Superior temporal gyrus (tissue), 1 donor: ENCODE measurements around the gene AAMP.
"Not testable (repeated sequence)": the region's sequence is repeated elsewhere in the genome, so short reads cannot be mapped to it uniquely, and the experiment has no call there.

Experiments
- DNase-seq: peaks from one replicate; pipeline ENCODE4 v3.0.0-alpha.2; 2016; ENCODE audit errors: extremely low spot score

The AAMP gene

DNA sequence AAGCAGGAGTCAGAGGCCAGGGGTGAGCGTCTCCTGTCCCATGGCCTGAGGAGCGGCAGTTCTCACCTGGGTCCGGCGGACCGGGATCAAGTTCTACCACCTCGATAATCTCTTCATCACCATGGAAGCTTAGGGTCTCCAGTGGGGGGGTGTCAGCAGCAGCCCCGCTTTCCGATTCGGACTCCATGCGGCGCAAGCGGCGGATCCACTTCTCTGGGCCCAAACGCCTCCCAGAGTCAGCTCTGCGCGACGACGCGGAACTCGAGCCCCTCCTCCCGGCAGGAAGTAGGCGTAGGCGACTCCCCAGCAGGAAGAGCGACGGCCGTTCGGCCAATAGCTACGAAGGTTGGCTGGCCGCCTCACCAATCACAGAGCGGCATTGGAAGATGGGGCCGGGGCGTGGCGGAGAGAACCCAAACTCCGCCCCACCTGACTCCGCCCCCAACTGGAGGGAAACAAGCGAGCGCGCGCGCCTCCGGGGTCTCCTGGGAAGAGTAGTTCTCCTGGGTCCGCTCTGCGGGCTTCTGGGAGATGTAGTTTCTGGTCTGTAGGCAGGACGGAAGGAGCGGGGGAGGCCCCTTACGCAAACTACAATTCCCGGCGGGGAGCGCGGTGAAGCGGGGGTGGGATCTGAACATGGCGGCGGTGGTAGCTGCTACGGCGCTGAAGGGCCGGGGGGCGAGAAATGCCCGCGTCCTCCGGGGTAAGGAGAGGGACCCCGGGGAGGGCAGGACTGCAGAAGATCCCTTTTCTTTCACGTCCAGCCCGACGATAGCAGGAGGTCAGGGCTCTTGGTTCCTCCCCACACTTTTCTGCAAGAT, at the start of gene AAMP, which contains the start of gene PNKD:
AAMP (minus strand) TSS at position 238 of the 821 bp plus-strand sequence; CDS start at position 187, 51 bp downstream.
PNKD (plus strand) TSS at position 620 of the 821 bp plus-strand sequence; CDS start at position 637, 17 bp downstream.
- peak; percentile 100 for DNase-seq

GRCh38 chr2:218318241-218318640, 48.3 kb upstream of the AAMP start:
- DNase-seq, result no peak

DNA sequence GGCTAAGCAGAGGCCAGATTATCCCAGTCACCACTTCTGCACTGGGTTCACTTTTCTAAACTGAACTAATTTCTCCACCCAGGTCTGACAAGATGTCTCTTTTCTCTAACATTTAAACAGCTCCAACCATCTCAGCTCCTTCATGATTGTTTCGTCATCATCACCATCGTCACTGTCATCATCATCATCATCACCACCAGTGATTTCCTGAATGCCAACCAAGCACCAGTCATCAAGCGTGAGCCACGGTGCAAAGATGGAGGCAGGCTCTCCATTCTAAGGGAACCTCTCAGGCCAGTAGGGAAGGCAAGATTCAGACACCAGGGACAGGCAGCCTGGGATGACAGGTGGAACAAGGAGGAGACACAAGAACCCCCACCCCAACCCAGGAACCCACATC, 47.9 kb upstream of the AAMP start:
- DNase-seq, result no peak

GRCh38 chr2:218317303-218317630, 47.3 kb upstream of the AAMP start:
- no peak for DNase-seq

GRCh38 chr2:218315397-218315796, 45.5 kb upstream of the AAMP start:
- DNase-seq, result no peak

GRCh38 chr2:218314764-218315163, 44.8 kb upstream of the AAMP start:
- DNase-seq, result not testable (repeated sequence)

DNA sequence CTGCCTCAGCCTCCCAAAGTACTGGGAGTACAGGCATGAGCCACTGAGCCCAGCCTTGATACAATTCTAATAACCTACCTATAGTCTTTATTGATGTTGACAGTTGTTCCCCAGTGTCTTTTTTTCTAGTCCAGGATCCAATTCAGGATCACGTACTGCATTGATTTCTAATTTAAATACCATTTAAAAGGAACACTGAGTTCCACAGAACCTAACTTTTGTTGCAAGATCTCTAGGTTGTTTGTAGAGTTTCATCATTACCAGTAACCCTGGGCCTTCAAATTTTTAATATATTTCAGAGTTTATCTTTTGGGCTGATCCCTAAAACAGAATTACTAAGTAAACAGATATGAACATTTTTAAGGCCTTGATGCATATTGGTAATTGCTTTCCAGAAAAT, 43.4 kb upstream of the AAMP start:
- no peak for DNase-seq

DNA sequence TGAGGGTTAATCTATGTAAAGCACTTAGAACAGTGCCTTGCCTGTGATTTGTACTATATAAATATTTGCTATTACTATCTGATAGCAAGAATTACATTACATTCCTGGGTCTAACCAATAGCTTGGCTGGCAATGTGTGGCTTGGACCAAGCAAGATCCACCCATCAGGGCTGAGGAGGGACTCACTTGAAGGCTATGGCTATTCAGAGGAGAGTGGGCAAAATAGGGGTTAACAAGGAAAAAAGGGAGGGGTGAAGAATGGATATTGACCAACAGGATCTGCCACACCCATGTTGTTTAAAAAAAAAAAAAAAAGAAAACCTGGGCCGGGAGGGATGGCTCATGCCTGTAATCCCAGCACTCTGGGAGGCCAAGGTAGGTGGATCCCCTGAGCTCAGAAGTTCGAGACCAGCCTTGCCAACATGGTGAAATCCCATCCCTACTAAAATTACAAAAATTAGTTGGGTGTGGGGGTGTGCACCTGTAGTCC, 42.4 kb upstream of the AAMP start:
- DNase-seq, result no peak

DNA sequence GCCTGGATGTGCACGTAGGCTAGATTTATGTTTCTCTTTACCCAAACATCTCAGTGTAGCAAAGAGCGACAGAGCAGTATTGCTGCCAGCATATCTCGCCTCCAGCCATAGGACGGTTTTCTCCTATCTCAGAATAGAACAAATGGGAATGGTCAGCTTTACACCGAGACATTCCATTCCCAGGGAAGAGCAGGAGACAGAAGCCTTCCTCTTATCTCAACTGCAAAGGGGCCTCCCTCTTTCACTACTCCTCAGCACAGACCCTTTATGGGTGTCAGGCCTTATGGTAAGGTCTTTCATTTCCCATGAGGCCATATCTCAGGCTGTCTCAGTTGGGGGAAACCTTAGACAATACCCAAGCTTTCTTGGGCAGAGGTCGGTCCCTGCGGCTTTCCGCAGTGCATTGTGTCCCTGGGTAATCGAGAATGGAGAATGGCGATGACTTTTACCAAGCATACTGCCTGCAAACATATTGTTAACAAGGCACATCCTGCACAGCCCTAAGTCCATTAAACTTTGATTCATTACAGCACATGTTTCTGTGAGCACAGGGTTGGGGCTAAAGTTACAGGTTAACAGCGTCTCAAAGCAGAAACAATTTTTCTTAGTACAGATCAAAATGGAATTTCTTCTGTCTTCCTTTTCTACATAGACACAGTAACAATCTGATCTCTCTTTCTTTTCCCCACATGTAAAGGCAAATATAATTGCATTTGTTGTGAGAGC, 41.8 kb upstream of the AAMP start:
- DNase-seq, result not testable (repeated sequence)

GRCh38 chr2:218310853-218311540, 41.1 kb upstream of the AAMP start:
- no peak for DNase-seq

DNA sequence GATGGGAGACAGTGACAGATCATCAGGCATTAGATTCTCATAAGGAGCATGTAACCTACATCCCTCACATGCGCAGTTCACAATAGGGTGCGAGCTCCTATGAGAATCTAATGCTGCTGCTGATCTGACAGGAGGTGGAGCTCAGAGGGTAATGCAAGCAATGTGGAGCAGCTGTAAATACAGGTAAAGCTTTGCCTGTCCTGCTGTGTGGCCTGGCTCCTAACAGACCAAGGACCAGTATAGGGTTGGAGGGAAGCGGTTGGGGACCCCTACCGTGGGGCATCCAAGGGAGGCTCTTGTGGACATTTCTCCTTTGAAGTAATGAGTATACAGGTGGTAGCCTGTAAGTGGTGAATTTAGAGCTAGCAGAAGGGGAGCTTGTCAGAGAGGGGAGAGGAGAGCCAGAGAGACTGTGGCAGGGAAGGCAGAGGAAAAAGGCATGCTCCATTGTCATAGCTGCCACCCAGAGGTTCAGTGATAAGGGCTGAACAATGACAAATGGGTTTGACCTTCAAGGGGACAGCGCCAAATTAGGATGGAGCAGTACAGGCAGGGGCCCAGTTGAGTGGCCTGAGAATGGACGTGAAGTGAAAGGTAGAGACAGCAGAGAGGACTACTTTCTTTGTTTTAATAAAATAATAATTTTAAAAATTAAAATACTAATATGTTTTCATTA, 37.6 kb upstream of the AAMP start:
- DNase-seq, result no peak

GRCh38 chr2:218306184-218306920, 36.4 kb upstream of the AAMP start:
- DNase-seq, result no peak

- DNase-seq, result no peak
Measured at GRCh38 chr2:218305383-218305782, 35.4 kb upstream of the AAMP start.

GRCh38 chr2:218301176-218301819, 31.4 kb upstream of the AAMP start:
- peak; percentile 97 for DNase-seq

DNA sequence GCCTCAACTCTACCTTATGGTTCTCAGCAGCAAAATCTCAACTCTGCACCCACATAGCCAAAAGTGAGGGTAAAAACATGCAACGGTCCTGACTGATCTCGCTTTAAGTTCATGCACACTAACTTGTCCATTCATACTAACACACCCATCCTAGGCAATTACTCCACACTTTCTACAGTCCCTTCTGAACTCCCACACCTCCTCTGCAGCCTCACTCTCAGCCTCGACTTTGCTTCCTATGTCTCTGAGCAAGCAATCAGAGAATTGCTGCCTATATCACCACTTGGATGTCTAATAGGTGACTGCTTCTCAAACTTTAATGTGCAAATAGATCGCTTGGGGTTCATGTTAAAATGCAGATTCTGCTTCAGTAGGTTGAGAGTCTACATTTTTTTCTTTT, 30.2 kb upstream of the AAMP start:
- DNase-seq, result peak; percentile 9

DNA sequence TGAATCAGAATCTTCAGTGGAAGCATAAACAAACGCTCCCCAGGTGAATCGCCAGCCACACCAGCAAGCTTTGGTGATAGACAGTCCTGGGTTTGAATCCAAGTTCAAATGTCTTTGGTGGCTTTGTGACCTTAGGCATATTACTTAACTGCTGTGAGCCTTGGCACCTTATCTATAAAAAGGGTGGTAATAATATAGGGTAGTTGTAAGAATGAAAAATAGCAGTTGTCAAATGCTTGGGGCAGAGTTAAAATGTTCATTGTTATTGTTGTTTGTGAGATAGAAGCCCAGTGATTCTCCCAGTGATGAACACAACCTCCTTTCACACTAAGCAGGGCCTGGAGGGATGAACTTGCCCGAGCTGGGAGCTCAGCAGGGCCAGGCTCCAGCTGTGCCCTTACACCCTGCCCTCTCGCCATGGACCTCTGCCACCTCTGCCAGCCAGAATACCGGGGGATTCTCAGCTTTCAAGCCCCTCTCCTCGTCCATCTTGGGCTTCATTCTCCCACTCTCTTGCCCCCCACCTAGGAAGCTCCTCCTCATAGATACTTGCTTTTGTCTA, 28.5 kb upstream of the AAMP start:
- DNase-seq, result peak; percentile 73

DNA sequence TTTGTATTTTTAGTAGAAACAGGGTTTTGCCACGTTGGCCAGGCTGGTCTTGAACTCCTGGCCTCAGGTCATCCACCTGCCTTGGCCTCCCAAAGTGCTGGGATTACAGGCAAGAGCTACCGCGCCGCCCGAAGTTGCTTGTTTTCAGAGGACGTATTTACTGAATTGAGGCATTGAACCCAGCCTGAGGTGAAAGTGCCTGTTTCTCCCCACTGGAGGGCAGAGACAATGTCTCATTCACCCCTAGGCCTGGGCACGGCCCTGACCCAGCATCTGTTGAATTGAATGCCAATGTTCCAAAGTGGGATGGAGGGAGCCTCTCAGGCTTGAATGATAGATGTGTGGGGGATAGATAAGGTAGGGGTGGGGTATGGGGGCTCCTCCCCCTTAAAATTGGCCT, 26.9 kb upstream of the AAMP start:
- DNase-seq, result peak; percentile 87

DNA sequence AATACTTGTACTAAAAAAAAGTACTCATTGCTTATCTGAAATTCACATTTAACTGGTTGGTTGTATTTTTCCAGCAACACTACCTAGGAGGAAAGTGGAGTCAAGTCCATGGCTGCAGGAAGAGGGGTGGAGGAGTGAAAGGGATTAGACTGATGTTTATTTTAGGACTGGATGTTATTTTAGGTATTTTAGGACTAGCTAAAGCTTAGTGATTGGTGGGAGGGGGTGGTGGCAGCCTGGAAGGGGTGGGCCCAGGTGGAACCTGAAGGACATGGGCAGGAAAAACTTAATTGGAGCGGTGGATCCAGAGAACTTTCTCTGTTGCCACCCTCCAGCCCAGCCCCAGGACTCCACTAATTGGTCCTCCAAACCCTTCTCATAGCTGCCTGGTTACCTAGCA, 26.3 kb upstream of the AAMP start:
- DNase-seq, result no peak

DNA sequence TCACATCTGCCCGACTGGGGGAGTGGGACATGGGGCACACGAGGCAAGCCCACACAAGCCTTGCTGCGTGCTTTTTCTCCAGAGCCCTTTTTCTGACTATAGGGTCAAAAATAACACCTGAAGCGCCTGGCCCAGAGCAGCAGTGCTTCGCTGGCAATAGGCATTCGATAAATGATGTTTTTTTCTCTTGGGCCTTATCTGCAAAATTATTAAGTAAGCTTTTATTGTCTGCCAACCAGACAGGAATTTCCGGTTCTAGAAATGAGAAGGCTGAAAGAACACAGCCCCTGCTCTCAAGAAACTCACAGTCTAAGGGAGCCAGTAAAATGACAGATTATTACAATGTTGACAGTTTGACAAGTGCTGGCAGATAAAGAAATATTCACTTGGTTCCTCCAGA, 25.1 kb upstream of the AAMP start:
- DNase-seq, result no peak

DNA sequence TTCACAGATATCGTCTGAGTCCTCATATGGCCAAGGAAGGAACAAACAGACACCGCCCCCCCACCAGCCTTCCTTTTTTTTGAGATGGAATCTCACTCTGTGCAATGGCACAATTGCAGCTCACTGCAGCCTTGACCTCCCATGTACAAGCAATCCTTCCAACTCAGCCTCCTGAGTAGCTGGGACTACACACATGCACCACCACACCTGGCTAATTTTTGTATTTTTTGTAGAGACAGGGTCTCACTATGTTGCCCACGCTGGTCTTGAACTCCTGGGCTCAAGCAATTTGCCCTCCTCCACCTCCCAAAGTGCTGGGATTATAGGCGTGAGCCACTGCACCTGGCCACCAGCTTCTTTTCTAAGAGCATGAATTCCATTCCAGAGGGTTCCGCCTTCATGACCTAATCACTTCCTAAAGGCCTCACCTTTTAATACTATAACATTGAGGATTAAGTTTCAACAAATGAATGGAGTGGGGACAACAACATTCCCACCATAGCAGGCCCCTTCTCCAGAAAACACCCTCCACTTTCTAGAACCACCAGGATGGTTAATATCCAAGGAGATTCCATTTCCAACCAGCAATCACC, 24.6 kb upstream of the AAMP start:
- no peak for DNase-seq
